ENCODE measurements around the gene DAAM1.

Gene DAAM1

GRCh38 chr14:59210621-59211020 is 22.2 kb downstream of the DAAM1 start:
- Histone ChIP-seq H3K27ac (ENCODE audit: low read depth, low read length) (no peak overlapping the region), H3K4me1 (ENCODE audit: control insufficient read depth, insufficient read depth, low read length) (peaks cover 42% of the 10 kb centered on the region), H3K4me3 (ENCODE audit: low read length) (no peak overlapping the region), H3K9ac (ENCODE audit: low read length) (no peak overlapping the region), H3K36me3 (ENCODE audit: control insufficient read depth, insufficient read depth, low read length) (no peaks in the 10 kb centered on the region), H3K27me3 (ENCODE audit: control insufficient read depth, insufficient read depth, low read length) (no peaks in the 10 kb centered on the region)

- Histone ChIP-seq H3K36me3 (ENCODE audit: control insufficient read depth, insufficient read depth, low read length) (no peaks in the 10 kb centered on the region), H3K4me3 (ENCODE audit: low read length) (no peak overlapping the region), H3K27me3 (ENCODE audit: control insufficient read depth, insufficient read depth, low read length) (no peaks in the 10 kb centered on the region), H3K4me1 (ENCODE audit: control insufficient read depth, insufficient read depth, low read length) (peaks cover 47% of the 10 kb centered on the region), H3K27ac (ENCODE audit: low read depth, low read length) (peak overlapping the region; percentile 77), H3K9ac (ENCODE audit: low read length) (no peak overlapping the region)
These were observed 25.2 kb downstream of the DAAM1 start for GRCh38 chr14:59213368-59214315.

- Histone ChIP-seq H3K36me3 (ENCODE audit: control insufficient read depth, insufficient read depth, low read length) (no peaks in the 10 kb centered on the region), H3K27me3 (ENCODE audit: control insufficient read depth, insufficient read depth, low read length) (no peaks in the 10 kb centered on the region), H3K4me1 (ENCODE audit: control insufficient read depth, insufficient read depth, low read length) (peaks cover 48% of the 10 kb centered on the region), H3K27ac (ENCODE audit: low read depth, low read length) (peak overlapping the region; percentile 77), H3K9ac (ENCODE audit: low read length) (no peak overlapping the region), H3K4me3 (ENCODE audit: low read length) (no peak overlapping the region)
These were observed 26.3 kb downstream of the DAAM1 start for GRCh38 chr14:59214702-59215302.

- peak overlapping the region; percentile 1 for H3K4me3 ChIP-seq (ENCODE audit: low read length)
These were observed 26.9 kb downstream of the DAAM1 start for GRCh38 chr14:59215322-59215721.

GRCh38 chr14:59215757-59216156 is 27.3 kb downstream of the DAAM1 start:
- Histone ChIP-seq H3K4me1 (ENCODE audit: control insufficient read depth, insufficient read depth, low read length) (peaks cover 46% of the 10 kb centered on the region), H3K36me3 (ENCODE audit: control insufficient read depth, insufficient read depth, low read length) (no peaks in the 10 kb centered on the region), H3K27ac (ENCODE audit: low read depth, low read length) (peak overlapping the region; percentile 77), H3K9ac (ENCODE audit: low read length) (no peak overlapping the region), H3K27me3 (ENCODE audit: control insufficient read depth, insufficient read depth, low read length) (no peaks in the 10 kb centered on the region), H3K4me3 (ENCODE audit: low read length) (peak overlapping the region; percentile 1)

More at GRCh38 chr14:59215322-59215721, 26.9 kb downstream of the DAAM1 start:
- no peaks in the 10 kb centered on the region for H3K27me3 ChIP-seq (ENCODE audit: control insufficient read depth, insufficient read depth, low read length)
- peaks cover 49% of the 10 kb centered on the region for H3K4me1 ChIP-seq (ENCODE audit: control insufficient read depth, insufficient read depth, low read length)
- no peaks in the 10 kb centered on the region for H3K36me3 ChIP-seq (ENCODE audit: control insufficient read depth, insufficient read depth, low read length)
- H3K27ac ChIP-seq (ENCODE audit: low read depth, low read length) = peak overlapping the region; percentile 77
- H3K9ac ChIP-seq (ENCODE audit: low read length) = no peak overlapping the region

- Histone ChIP-seq H3K36me3 (ENCODE audit: control insufficient read depth, insufficient read depth, low read length) (no peaks in the 10 kb centered on the region), H3K4me1 (ENCODE audit: control insufficient read depth, insufficient read depth, low read length) (peaks cover 46% of the 10 kb centered on the region), H3K9ac (ENCODE audit: low read length) (no peak overlapping the region), H3K27ac (ENCODE audit: low read depth, low read length) (peak overlapping the region; percentile 31), H3K27me3 (ENCODE audit: control insufficient read depth, insufficient read depth, low read length) (no peaks in the 10 kb centered on the region), H3K4me3 (ENCODE audit: low read length) (no peak overlapping the region)
These were observed 28.5 kb downstream of the DAAM1 start for GRCh38 chr14:59217011-59217410.

GRCh38 chr14:59221568-59221967 is 33.1 kb downstream of the DAAM1 start:
- Histone ChIP-seq H3K9ac (ENCODE audit: low read length) (no peak overlapping the region), H3K27ac (ENCODE audit: low read depth, low read length) (no peak overlapping the region), H3K27me3 (ENCODE audit: control insufficient read depth, insufficient read depth, low read length) (no peaks in the 10 kb centered on the region), H3K4me1 (ENCODE audit: control insufficient read depth, insufficient read depth, low read length) (peaks cover 11% of the 10 kb centered on the region), H3K36me3 (ENCODE audit: control insufficient read depth, insufficient read depth, low read length) (no peaks in the 10 kb centered on the region), H3K4me3 (ENCODE audit: low read length) (no peak overlapping the region)

- H3K4me1 ChIP-seq (ENCODE audit: control insufficient read depth, insufficient read depth, low read length) = peaks cover 17% of the 10 kb centered on the region
- no peak overlapping the region for H3K4me3 ChIP-seq (ENCODE audit: low read length)
- H3K36me3 ChIP-seq (ENCODE audit: control insufficient read depth, insufficient read depth, low read length) = no peaks in the 10 kb centered on the region
- no peaks in the 10 kb centered on the region for H3K27me3 ChIP-seq (ENCODE audit: control insufficient read depth, insufficient read depth, low read length)
- H3K9ac ChIP-seq (ENCODE audit: low read length) = no peak overlapping the region
- H3K27ac ChIP-seq (ENCODE audit: low read depth, low read length) = no peak overlapping the region
These were observed 35.9 kb downstream of the DAAM1 start for GRCh38 chr14:59224341-59224740.

- no peaks in the 10 kb centered on the region for H3K27me3 ChIP-seq (ENCODE audit: control insufficient read depth, insufficient read depth, low read length)
- no peak overlapping the region for H3K4me3 ChIP-seq (ENCODE audit: low read length)
- peaks cover 13% of the 10 kb centered on the region for H3K4me1 ChIP-seq (ENCODE audit: control insufficient read depth, insufficient read depth, low read length)
- H3K9ac ChIP-seq (ENCODE audit: low read length) = no peak overlapping the region
- no peak overlapping the region for H3K27ac ChIP-seq (ENCODE audit: low read depth, low read length)
- no peaks in the 10 kb centered on the region for H3K36me3 ChIP-seq (ENCODE audit: control insufficient read depth, insufficient read depth, low read length)
These were observed 36.8 kb downstream of the DAAM1 start for GRCh38 chr14:59225281-59225680.

GRCh38 chr14:59228421-59228820 is 40.0 kb downstream of the DAAM1 start:
- Histone ChIP-seq H3K27ac (ENCODE audit: low read depth, low read length) (no peak overlapping the region), H3K36me3 (ENCODE audit: control insufficient read depth, insufficient read depth, low read length) (no peaks in the 10 kb centered on the region), H3K4me3 (ENCODE audit: low read length) (no peak overlapping the region), H3K9ac (ENCODE audit: low read length) (no peak overlapping the region), H3K27me3 (ENCODE audit: control insufficient read depth, insufficient read depth, low read length) (no peaks in the 10 kb centered on the region), H3K4me1 (ENCODE audit: control insufficient read depth, insufficient read depth, low read length) (peaks cover 9% of the 10 kb centered on the region)

- Histone ChIP-seq H3K27ac (ENCODE audit: low read depth, low read length) (no peak overlapping the region), H3K27me3 (ENCODE audit: control insufficient read depth, insufficient read depth, low read length) (no peaks in the 10 kb centered on the region), H3K4me1 (ENCODE audit: control insufficient read depth, insufficient read depth, low read length) (peaks cover 9% of the 10 kb centered on the region), H3K9ac (ENCODE audit: low read length) (no peak overlapping the region), H3K4me3 (ENCODE audit: low read length) (no peak overlapping the region), H3K36me3 (ENCODE audit: control insufficient read depth, insufficient read depth, low read length) (no peaks in the 10 kb centered on the region)
These were observed 41.4 kb downstream of the DAAM1 start for GRCh38 chr14:59229653-59230406.

GRCh38 chr14:59236195-59236594 is 47.7 kb downstream of the DAAM1 start:
- H3K27me3 ChIP-seq (ENCODE audit: control insufficient read depth, insufficient read depth, low read length) = no peaks in the 10 kb centered on the region
- H3K36me3 ChIP-seq (ENCODE audit: control insufficient read depth, insufficient read depth, low read length) = no peaks in the 10 kb centered on the region
- no peak overlapping the region for H3K27ac ChIP-seq (ENCODE audit: low read depth, low read length)
- no peak overlapping the region for H3K9ac ChIP-seq (ENCODE audit: low read length)
- H3K4me3 ChIP-seq (ENCODE audit: low read length) = no peak overlapping the region
- peaks cover 16% of the 10 kb centered on the region for H3K4me1 ChIP-seq (ENCODE audit: control insufficient read depth, insufficient read depth, low read length)
